ENCODE measurements around the gene MRPL51.
A peak's percentile ranks its signal among the peaks of the same experiment; 100 is the strongest.

MRPL51 gene

GRCh38 chr12:6461401-6462233 is 31.4 kb downstream of the MRPL51 start:
- DNase-seq (ENCODE audit: low read depth) = peak; percentile 74

GRCh38 chr12:6460751-6461371 is 32.2 kb downstream of the MRPL51 start:
- no peak for DNase-seq (ENCODE audit: low read depth)

GRCh38 chr12:6459004-6459337 is 34.1 kb downstream of the MRPL51 start:
- DNase-seq (ENCODE audit: low read depth) = no peak

GRCh38 chr12:6458281-6459003 is 34.6 kb downstream of the MRPL51 start:
- no peak for DNase-seq (ENCODE audit: low read depth)

- DNase-seq (ENCODE audit: low read depth) = no peak
Measured at GRCh38 chr12:6457220-6457945, 35.7 kb downstream of the MRPL51 start.

GRCh38 chr12:6452944-6453630 is 40.0 kb downstream of the MRPL51 start:
- DNase-seq (ENCODE audit: low read depth) = no peak

GRCh38 chr12:6452245-6452943 is 40.7 kb downstream of the MRPL51 start:
- DNase-seq (ENCODE audit: low read depth) = no peak

GRCh38 chr12:6451348-6452244 is 41.5 kb downstream of the MRPL51 start, which contains the start of gene TAPBPL:
TAPBPL (plus strand) TSS chr12:6452042; CDS start chr12:6452249, 207 bp downstream.
- DNase-seq (ENCODE audit: low read depth) = peak; percentile 75

- no peak for DNase-seq (ENCODE audit: low read depth)
Measured at GRCh38 chr12:6450869-6451347, 42.2 kb downstream of the MRPL51 start.

- no peak for DNase-seq (ENCODE audit: low read depth)
Measured at GRCh38 chr12:6450091-6450868, 42.8 kb downstream of the MRPL51 start.

- no peak for DNase-seq (ENCODE audit: low read depth)
Measured at GRCh38 chr12:6444704-6445688, 48.1 kb downstream of the MRPL51 start, which contains the start of gene CD27. CD27 (plus strand) TSS chr12:6444955; CDS start chr12:6445096, 141 bp downstream.

GRCh38 chr12:6444031-6444430 is 49.0 kb downstream of the MRPL51 start:
- no peak for DNase-seq (ENCODE audit: low read depth)

- no peak for DNase-seq (ENCODE audit: low read depth)
Measured at GRCh38 chr12:6443361-6443983, 49.6 kb downstream of the MRPL51 start.

- DNase-seq (ENCODE audit: low read depth) = no peak
Measured at GRCh38 chr12:6442836-6443235, 50.2 kb downstream of the MRPL51 start.
